ENCODE results near the gene SLC3A2.
"Not testable (repeated sequence)": the region's sequence is repeated elsewhere in the genome, so short reads cannot be mapped to it uniquely, and the experiment has no call there.

The SLC3A2 gene

GRCh38 chr11:62880803-62881578 lies at the start of gene SLC3A2:
Gene SLC3A2, plus strand, starts transcription at chr11:62880896. Its CDS starts 128 bp downstream, at chr11:62881024.
- peak; percentile 67 to 88 (median 71) for DNase-seq (ENCODE audit: low read depth in 3 of 3)

GRCh38 chr11:62830904-62831519 lies 49.7 kb upstream of the SLC3A2 start:
- no peak for DNase-seq (ENCODE audit: low read depth in 3 of 3)

GRCh38 chr11:62831520-62832335 lies 49.0 kb upstream of the SLC3A2 start, which contains the start of gene STX5:
Gene STX5, minus strand, starts transcription at chr11:62832051. Its CDS starts 808 bp downstream, at chr11:62831243.
- peak; percentile 99 to 100 (median 100) for DNase-seq (ENCODE audit: low read depth in 3 of 3)

GRCh38 chr11:62832336-62833234 lies 48.1 kb upstream of the SLC3A2 start, which contains the start of gene TEX54:
Gene TEX54, minus strand, starts transcription at chr11:62832841.
- DNase-seq (ENCODE audit: low read depth in 3 of 3) = no peak

GRCh38 chr11:62835336-62835735 lies 45.4 kb upstream of the SLC3A2 start:
- DNase-seq (ENCODE audit: low read depth in 3 of 3) = no peak

- peak; percentile 83 to 92 (median 86) for DNase-seq (ENCODE audit: low read depth in 3 of 3)
Observed at GRCh38 chr11:62839050-62839945, 41.4 kb upstream of the SLC3A2 start, which contains the start of gene WDR74. Gene WDR74, minus strand, starts transcription at chr11:62839590. Its CDS starts 20 bp downstream, at chr11:62839570.

GRCh38 chr11:62840721-62841360 lies 39.9 kb upstream of the SLC3A2 start:
- DNase-seq (ENCODE audit: low read depth in 3 of 3) = peak; percentile 75 to 84 (median 82)

- DNase-seq (ENCODE audit: low read depth in 3 of 3) = peak; percentile 68 to 79 (median 69)
Observed at GRCh38 chr11:62841361-62842170, 39.1 kb upstream of the SLC3A2 start.

GRCh38 chr11:62842171-62842741 lies 38.4 kb upstream of the SLC3A2 start:
- peak in 1 of 3 experiments; percentile 47 for DNase-seq (ENCODE audit: low read depth in 3 of 3)

- not testable (repeated sequence) for DNase-seq (ENCODE audit: low read depth in 3 of 3)
Observed at GRCh38 chr11:62842891-62843290, 37.8 kb upstream of the SLC3A2 start.

- no peak for DNase-seq (ENCODE audit: low read depth in 3 of 3)
Observed at GRCh38 chr11:62843466-62843865, 37.2 kb upstream of the SLC3A2 start.

- no peak for DNase-seq (ENCODE audit: low read depth in 3 of 3)
Observed at GRCh38 chr11:62844154-62844553, 36.5 kb upstream of the SLC3A2 start.

GRCh38 chr11:62846177-62846576 lies 34.5 kb upstream of the SLC3A2 start:
- DNase-seq (ENCODE audit: low read depth in 3 of 3) = no peak

GRCh38 chr11:62847767-62848314 lies 32.9 kb upstream of the SLC3A2 start:
- DNase-seq (ENCODE audit: low read depth in 3 of 3) = no peak

GRCh38 chr11:62850911-62851806 lies 29.5 kb upstream of the SLC3A2 start:
- peak in 1 of 3 experiments; percentile 44 for DNase-seq (ENCODE audit: low read depth in 3 of 3)

GRCh38 chr11:62851807-62852522 lies 28.7 kb upstream of the SLC3A2 start:
- DNase-seq (ENCODE audit: low read depth in 3 of 3) = no peak
